Measurements from ENCODE around the gene WHRN.

The WHRN gene

DNA sequence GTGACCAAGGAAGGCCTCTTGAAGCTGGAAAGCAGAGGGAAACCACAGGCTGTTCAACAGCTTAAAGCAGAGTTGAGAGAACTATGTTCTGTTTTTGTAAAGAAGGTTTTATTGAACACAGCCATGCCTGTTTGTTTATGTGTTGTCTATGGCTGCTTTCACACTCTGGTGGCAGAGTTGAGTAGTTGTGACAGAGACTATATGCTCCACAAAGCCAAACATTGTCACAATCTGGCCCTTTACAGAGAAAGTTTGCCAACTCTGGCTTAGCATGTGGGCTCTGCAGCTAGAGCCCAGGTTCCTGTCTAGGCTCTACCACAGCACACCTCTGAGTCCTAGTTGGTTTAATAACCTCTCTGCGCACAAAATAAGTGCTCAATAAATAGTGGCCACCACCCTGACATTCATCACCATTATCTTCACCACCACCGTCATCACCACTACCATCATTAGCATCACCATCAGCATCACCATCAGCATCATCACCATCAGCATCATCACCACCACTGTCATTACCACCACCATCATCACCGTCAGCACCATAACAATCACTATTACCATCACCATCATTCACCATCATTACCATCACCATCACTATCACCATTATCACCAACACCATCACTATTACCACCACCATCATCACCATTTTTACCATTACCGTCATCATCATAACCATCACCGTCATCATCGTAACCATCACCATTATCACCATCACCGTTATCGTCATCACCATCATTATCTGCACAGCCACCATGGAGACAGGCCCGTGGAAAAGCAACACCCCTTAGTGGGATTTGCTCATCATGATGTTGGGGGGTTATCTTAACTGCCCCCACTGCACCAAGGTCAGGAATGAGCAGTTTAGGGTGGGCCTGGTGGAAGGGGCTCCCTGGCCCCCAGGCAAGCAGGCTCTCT, 135.8 kb downstream of the WHRN start:
- peaks cover 14% of the 10 kb centered on the region for H3K36me3 Mint-ChIP-seq (ENCODE audit: low read depth)
- peak overlapping the region; percentile 0 for H3K27ac Mint-ChIP-seq
- H3K9me3 Mint-ChIP-seq, result no peaks in the 10 kb centered on the region
- H3K4me3 Mint-ChIP-seq, result no peak overlapping the region
- TF ChIP-seq, protein P1, sequence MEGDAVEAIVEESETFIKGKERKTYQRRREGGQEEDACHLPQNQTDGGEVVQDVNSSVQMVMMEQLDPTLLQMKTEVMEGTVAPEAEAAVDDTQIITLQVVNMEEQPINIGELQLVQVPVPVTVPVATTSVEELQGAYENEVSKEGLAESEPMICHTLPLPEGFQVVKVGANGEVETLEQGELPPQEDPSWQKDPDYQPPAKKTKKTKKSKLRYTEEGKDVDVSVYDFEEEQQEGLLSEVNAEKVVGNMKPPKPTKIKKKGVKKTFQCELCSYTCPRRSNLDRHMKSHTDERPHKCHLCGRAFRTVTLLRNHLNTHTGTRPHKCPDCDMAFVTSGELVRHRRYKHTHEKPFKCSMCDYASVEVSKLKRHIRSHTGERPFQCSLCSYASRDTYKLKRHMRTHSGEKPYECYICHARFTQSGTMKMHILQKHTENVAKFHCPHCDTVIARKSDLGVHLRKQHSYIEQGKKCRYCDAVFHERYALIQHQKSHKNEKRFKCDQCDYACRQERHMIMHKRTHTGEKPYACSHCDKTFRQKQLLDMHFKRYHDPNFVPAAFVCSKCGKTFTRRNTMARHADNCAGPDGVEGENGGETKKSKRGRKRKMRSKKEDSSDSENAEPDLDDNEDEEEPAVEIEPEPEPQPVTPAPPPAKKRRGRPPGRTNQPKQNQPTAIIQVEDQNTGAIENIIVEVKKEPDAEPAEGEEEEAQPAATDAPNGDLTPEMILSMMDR (IDR thresholded peaks at IDR 0.05), result no peak
- DNase-seq, result no peak
- H3K4me1 Mint-ChIP-seq, result peaks cover 41% of the 10 kb centered on the region
- no peaks in the 10 kb centered on the region for H3K27me3 Mint-ChIP-seq (ENCODE audit: low read depth, poor library complexity)

DNA sequence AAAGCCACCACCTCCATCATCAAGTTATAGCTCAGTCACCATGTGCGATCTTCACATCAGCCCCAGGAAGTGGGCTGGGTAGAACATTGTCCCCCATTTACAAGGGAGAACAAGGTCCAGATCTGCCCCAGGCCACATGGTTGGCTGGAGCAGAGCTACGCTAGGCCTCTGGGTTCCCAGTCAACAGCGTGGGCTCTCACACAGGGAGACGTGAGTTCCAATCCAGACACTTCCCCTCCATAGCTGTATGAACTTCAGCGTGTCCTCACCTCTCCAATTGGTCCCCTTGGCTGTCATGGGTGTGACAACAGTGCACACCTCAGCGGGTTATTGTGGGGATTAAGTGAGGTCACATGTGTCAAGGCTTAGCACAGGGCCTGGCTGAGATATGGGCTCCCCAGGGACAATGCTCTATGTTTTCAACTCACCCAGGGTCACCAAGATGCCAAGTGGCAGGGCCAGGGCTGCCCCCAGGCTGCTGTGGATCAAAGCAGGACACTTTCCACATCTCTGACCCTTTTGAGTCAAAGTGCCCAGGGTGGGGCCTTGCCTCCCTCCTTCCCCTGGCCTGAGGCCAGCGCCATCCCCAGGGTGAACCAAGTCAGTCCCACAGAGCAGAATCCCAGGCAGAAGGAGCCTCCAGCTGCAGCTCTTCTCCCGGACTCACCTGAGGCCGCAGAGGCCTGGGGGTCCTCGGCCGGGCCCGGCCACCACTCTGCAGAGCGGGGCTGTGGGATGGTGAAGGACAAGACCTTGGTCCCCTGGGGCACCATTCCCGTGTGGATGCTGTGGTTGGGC, 137.3 kb downstream of the WHRN start:
- Mint-ChIP-seq H3K9me3 (no peaks in the 10 kb centered on the region), H3K4me3 (no peak overlapping the region), H3K36me3 (ENCODE audit: low read depth) (peaks cover 18% of the 10 kb centered on the region), H3K27me3 (ENCODE audit: low read depth, poor library complexity) (no peaks in the 10 kb centered on the region), H3K27ac (no peak overlapping the region), H3K4me1 (peaks cover 31% of the 10 kb centered on the region)
- TF ChIP-seq, protein P1 (IDR thresholded peaks at IDR 0.05), result no peak
- no peak for DNase-seq

DNA sequence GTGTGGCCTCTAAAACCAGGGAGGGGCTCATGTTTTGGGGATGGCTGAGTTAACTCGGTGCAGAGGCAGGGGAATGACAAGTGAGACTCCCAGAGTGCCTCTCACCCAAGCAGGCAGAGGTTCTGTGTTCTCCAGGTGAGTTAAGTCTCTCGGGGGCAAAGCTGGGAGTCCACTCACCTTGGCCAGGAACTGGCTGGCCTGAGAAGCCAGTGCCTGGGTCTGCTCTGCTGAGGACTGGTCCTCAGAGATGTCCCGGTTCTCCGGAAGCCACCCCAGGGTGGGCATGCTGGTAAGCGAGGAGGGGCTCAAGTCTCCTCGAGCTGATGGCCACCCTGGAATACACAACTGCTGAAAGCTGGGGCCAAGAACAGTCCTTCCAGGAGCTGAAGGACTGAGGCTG, 137.9 kb downstream of the WHRN start:
- no peaks in the 10 kb centered on the region for H3K9me3 Mint-ChIP-seq
- peaks cover 25% of the 10 kb centered on the region for H3K4me1 Mint-ChIP-seq
- TF ChIP-seq, protein P1 (IDR thresholded peaks at IDR 0.05), result no peak
- H3K36me3 Mint-ChIP-seq (ENCODE audit: low read depth), result peaks cover 18% of the 10 kb centered on the region
- H3K27me3 Mint-ChIP-seq (ENCODE audit: low read depth, poor library complexity), result no peaks in the 10 kb centered on the region
- H3K27ac Mint-ChIP-seq, result no peak overlapping the region
- DNase-seq, result no peak
- H3K4me3 Mint-ChIP-seq, result no peak overlapping the region

DNA sequence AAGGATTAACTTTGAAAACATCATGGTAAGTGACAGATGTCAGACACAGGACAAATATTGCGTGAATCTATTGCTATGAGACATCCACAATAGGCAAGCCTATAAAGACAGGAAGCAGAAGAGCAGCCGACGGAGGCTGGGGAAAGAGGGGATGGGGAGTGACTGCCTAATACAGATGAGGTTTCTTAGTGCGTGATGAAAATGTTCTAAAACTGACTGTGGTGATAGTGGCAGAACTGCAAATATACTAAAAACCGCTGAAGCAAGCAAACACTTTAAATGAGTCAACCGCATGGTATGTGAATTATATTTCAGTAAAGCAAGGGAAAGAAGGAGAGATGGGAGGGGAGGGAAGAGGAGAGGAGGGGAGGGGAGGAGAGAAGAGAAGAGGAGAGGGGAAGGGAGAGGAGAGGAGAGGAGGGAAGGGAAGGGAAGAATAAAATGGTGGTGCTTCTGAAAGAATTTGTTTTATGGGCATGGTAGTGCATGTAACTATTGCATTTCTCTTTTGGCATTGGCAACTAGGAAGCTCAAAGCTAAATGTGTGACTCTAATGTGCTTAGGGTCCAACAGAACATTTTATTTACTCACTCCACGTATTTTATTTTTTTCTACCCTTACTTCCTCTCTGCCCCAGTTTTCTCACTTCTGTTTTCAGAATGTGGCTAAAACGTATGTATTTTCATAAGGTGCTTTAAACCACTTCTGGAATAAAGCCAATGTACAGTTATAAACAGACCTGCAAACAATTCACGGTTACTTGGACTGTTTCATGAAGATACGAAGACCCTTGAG, 138.7 kb downstream of the WHRN start:
- DNase-seq, result no peak
- H3K36me3 Mint-ChIP-seq (ENCODE audit: low read depth), result peaks cover 20% of the 10 kb centered on the region
- no peaks in the 10 kb centered on the region for H3K27me3 Mint-ChIP-seq (ENCODE audit: low read depth, poor library complexity)
- H3K9me3 Mint-ChIP-seq, result no peaks in the 10 kb centered on the region
- H3K4me1 Mint-ChIP-seq, result peaks cover 18% of the 10 kb centered on the region
- H3K27ac Mint-ChIP-seq, result peak overlapping the region; percentile 13
- TF ChIP-seq, protein P1 (IDR thresholded peaks at IDR 0.05), result no peak
- H3K4me3 Mint-ChIP-seq, result no peak overlapping the region

DNA sequence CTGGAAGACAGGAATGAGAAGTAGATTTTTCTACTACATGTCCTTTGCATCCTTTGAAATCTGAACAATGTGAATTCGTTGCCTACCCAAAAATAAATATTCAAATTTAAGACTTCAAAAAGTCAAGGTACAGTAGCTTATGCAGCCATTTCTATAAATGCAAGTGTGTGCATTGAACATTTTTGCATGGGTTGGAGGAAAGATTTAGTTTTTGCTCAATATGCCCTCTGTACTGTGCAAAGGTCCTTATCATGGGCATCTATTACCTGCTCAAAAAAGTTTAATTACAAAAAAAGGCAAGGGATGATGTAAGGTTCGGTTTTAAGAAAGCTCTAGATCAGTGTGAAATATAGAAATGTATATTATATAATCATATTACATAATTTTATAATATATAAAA, 140.1 kb downstream of the WHRN start:
- H3K4me3 Mint-ChIP-seq, result no peak overlapping the region
- peaks cover 30% of the 10 kb centered on the region for H3K36me3 Mint-ChIP-seq (ENCODE audit: low read depth)
- TF ChIP-seq, protein P1 (IDR thresholded peaks at IDR 0.05), result no peak
- DNase-seq, result no peak
- H3K27ac Mint-ChIP-seq, result no peak overlapping the region
- H3K27me3 Mint-ChIP-seq (ENCODE audit: low read depth, poor library complexity), result no peaks in the 10 kb centered on the region
- peaks cover 9% of the 10 kb centered on the region for H3K4me1 Mint-ChIP-seq
- H3K9me3 Mint-ChIP-seq, result no peaks in the 10 kb centered on the region

Data from nephron progenitor cell (in vitro differentiated cells).